Ishikawa (cell line): ENCODE data around the gene NLRP5.

ENCODE experiments used
- CEBPB ChIP-seq: IDR thresholded peaks from 2 replicates; pipeline ENCODE4 v1.6.1; 2012
- CREB1 ChIP-seq: IDR thresholded peaks from 2 replicates; pipeline ENCODE4 v1.6.1; 2012; ENCODE audit warnings: low read depth
- EGR1 ChIP-seq: IDR thresholded peaks from 2 replicates; pipeline ENCODE4 v1.6.1; 2012
- EP300 ChIP-seq: IDR thresholded peaks from 2 replicates; pipeline ENCODE4 v1.6.1; 2012; ENCODE audit warnings: borderline replicate concordance
- FOXM1 ChIP-seq: IDR thresholded peaks from 2 replicates; pipeline ENCODE4 v1.6.1; 2012; ENCODE audit warnings: low read depth, borderline replicate concordance
- MAX ChIP-seq: IDR thresholded peaks from 2 replicates; pipeline ENCODE4 v1.6.1; 2012
- NFIC ChIP-seq: IDR thresholded peaks from 2 replicates; pipeline ENCODE4 v1.6.1; 2012
- RAD21 ChIP-seq: IDR thresholded peaks from 2 replicates; pipeline ENCODE4 v1.6.1; 2012; ENCODE audit warnings: low read depth
- TAF1 ChIP-seq: IDR thresholded peaks from 2 replicates; pipeline ENCODE4 v1.6.1; 2012; ENCODE audit warnings: low read depth, mild to moderate bottlenecking
- TCF12 ChIP-seq: IDR thresholded peaks from 2 replicates; pipeline ENCODE4 v1.6.1; 2012; ENCODE audit warnings: low read depth
- TEAD4 ChIP-seq: IDR thresholded peaks from 2 replicates; pipeline ENCODE4 v1.6.1; 2012
- YY1 ChIP-seq: IDR thresholded peaks from 2 replicates; pipeline ENCODE4 v1.6.1; 2012; ENCODE audit warnings: low read depth
- ZBTB7A ChIP-seq: IDR thresholded peaks from 2 replicates; pipeline ENCODE4 v1.6.1; 2012; ENCODE audit warnings: low read depth
- TF ChIP-seq, protein P1 (sequence below): IDR thresholded peaks from 2 replicates; pipeline ENCODE4 v1.6.1; 2012
- TF ChIP-seq, protein P2 (sequence below): IDR thresholded peaks from 2 replicates; pipeline ENCODE4 v1.6.1; 2012; ENCODE audit warnings: low read depth, mild to moderate bottlenecking

Gene NLRP5

GRCh38 chr19:56087647-56088496 lies 101.3 kb downstream of the NLRP5 start:
- TF ChIP-seq, protein P1, sequence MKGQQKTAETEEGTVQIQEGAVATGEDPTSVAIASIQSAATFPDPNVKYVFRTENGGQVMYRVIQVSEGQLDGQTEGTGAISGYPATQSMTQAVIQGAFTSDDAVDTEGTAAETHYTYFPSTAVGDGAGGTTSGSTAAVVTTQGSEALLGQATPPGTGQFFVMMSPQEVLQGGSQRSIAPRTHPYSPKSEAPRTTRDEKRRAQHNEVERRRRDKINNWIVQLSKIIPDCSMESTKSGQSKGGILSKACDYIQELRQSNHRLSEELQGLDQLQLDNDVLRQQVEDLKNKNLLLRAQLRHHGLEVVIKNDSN, result no peak
- TF ChIP-seq ZBTB7A (no peak), TCF12 (no peak), TAF1 (no peak), NFIC (no peak), EP300 (no peak), CREB1 (no peak), RAD21 (no peak), CEBPB (no peak), EGR1 (no peak), FOXM1 (no peak)
- TF ChIP-seq, protein P2, sequence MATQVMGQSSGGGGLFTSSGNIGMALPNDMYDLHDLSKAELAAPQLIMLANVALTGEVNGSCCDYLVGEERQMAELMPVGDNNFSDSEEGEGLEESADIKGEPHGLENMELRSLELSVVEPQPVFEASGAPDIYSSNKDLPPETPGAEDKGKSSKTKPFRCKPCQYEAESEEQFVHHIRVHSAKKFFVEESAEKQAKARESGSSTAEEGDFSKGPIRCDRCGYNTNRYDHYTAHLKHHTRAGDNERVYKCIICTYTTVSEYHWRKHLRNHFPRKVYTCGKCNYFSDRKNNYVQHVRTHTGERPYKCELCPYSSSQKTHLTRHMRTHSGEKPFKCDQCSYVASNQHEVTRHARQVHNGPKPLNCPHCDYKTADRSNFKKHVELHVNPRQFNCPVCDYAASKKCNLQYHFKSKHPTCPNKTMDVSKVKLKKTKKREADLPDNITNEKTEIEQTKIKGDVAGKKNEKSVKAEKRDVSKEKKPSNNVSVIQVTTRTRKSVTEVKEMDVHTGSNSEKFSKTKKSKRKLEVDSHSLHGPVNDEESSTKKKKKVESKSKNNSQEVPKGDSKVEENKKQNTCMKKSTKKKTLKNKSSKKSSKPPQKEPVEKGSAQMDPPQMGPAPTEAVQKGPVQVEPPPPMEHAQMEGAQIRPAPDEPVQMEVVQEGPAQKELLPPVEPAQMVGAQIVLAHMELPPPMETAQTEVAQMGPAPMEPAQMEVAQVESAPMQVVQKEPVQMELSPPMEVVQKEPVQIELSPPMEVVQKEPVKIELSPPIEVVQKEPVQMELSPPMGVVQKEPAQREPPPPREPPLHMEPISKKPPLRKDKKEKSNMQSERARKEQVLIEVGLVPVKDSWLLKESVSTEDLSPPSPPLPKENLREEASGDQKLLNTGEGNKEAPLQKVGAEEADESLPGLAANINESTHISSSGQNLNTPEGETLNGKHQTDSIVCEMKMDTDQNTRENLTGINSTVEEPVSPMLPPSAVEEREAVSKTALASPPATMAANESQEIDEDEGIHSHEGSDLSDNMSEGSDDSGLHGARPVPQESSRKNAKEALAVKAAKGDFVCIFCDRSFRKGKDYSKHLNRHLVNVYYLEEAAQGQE, result no peak

GRCh38 chr19:56088497-56089215 lies 102.1 kb downstream of the NLRP5 start:
- TF ChIP-seq, protein P2, result no peak
- TF ChIP-seq TEAD4, result no peak
- no peak for TF ChIP-seq TCF12
- TF ChIP-seq MAX, result no peak
- no peak for TF ChIP-seq EP300
- no peak for TF ChIP-seq RAD21
- no peak for TF ChIP-seq YY1
- TF ChIP-seq CEBPB, result no peak
- no peak for TF ChIP-seq CREB1
- no peak for TF ChIP-seq EGR1
- no peak for TF ChIP-seq ZBTB7A
- TF ChIP-seq FOXM1, result no peak
- TF ChIP-seq NFIC, result no peak
- no peak for TF ChIP-seq TAF1
- TF ChIP-seq, protein P1, result no peak

DNA sequence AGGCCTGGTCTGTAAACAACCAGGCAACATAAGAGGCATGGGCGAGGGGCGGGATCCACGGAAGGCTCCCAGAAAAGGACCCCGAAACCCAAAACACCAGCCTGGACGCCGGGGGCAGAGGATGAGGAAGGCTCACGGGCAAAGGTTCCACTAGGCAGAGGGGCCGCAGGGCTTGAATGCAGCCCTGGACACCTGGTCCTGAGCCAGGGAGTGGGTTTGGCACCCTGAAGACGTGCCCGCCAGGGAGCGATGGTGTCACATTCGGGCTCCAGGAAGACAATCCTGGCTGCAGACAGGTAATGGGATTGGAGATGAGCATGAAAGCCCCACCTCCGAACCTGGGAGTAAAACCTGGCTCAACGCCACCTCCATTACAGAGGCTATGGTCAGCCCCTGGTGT lies 102.8 kb downstream of the NLRP5 start:
- TF ChIP-seq CREB1 (no peak), TCF12 (no peak), ZBTB7A (no peak), EGR1 (no peak), FOXM1 (no peak), MAX (no peak), YY1 (no peak), RAD21 (no peak), EP300 (no peak), TEAD4 (no peak)
- TF ChIP-seq, protein P1, result no peak

GRCh38 chr19:56091066-56091490 lies 104.5 kb downstream of the NLRP5 start:
- TF ChIP-seq CREB1, result no peak
- no peak for TF ChIP-seq MAX
- no peak for TF ChIP-seq TEAD4
- no peak for TF ChIP-seq FOXM1
- TF ChIP-seq TAF1, result no peak
- no peak for TF ChIP-seq TCF12
- no peak for TF ChIP-seq NFIC
